ENCODE data around the gene COBL. TPM values are rescaled to one million over a fixed set of nuclear protein-coding genes. Genes with fewer than 3 reads are reported as not detected.

Gene COBL
- total RNA-seq, 4 donors from 2014 or later: 62.4 to 114 (median 72.2) TPM

DNA sequence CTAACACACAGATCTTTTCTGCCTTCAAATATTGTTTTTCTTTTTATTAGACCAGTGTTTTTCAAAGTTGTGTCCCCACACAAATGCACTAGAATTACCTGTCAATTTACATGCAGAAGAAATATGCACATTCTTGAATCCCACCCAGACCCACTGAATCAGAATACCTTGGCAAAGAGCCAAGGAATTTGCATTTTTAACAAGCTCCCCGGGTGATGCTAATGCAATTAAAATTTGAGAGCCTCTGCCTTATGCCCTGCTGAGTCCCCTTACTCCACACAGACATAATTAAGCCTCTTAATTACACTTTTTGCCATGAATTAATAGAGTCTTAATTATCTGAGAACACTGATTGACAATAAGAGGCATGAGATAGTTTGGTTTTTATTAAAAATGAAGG, 332.8 kb downstream of the COBL start:
- intact Hi-C loops (cut with DNase I; ENCODE audit: low total_unique reads) (no loop called here), in situ Hi-C loops (cut with MboI; ENCODE audit: low pct_ligation_motif_present in 1 of 4, low pct_unique_long_range_greater_than_20kb in 1 of 4, low sequenced_read_pairs in 3 of 4) (no loop called here)
- H3K9me3 ChIP-seq: no peaks in the 10 kb centered on the region
- no peak for DNase-seq
- H3K27me3 ChIP-seq: no peaks in the 10 kb centered on the region
- TF ChIP-seq, protein P1, sequence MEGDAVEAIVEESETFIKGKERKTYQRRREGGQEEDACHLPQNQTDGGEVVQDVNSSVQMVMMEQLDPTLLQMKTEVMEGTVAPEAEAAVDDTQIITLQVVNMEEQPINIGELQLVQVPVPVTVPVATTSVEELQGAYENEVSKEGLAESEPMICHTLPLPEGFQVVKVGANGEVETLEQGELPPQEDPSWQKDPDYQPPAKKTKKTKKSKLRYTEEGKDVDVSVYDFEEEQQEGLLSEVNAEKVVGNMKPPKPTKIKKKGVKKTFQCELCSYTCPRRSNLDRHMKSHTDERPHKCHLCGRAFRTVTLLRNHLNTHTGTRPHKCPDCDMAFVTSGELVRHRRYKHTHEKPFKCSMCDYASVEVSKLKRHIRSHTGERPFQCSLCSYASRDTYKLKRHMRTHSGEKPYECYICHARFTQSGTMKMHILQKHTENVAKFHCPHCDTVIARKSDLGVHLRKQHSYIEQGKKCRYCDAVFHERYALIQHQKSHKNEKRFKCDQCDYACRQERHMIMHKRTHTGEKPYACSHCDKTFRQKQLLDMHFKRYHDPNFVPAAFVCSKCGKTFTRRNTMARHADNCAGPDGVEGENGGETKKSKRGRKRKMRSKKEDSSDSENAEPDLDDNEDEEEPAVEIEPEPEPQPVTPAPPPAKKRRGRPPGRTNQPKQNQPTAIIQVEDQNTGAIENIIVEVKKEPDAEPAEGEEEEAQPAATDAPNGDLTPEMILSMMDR (IDR thresholded peaks at IDR 0.05): no peak
- no peak overlapping the region for H3K4me3 ChIP-seq
- no peak overlapping the region for H3K27ac ChIP-seq
- H3K4me1 ChIP-seq: no peaks in the 10 kb centered on the region
- H3K36me3 ChIP-seq: no peaks in the 10 kb centered on the region
- WGBS, 2 donors (ENCODE audit: low coverage in 1 of 2): 47% methylated on average over 1 of the region's 1 CpG; no CpG with 5 or more reads in 1 of the 2 donors

DNA sequence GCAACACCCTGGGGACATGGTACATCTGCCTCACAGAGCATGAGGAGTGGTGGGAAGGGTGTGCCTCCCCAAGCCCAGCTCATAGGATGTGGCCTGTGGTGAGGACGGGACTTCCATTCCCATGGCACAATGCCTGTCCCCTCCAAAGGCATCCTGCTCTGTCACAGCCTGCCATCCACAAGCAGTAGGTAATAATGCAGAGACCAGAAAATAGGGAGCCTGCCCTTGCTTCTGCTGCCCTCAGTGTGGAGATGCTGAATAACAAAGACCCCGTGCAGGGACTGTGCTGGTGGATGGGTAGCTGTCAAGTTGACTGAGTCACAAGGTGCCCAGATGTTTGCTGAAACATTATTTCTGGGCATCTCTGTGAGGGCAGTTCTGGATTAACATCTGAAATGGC, 334.0 kb downstream of the COBL start:
- Histone ChIP-seq H3K36me3 (no peaks in the 10 kb centered on the region), H3K4me3 (no peak overlapping the region), H3K27me3 (no peaks in the 10 kb centered on the region), H3K9me3 (no peaks in the 10 kb centered on the region), H3K4me1 (no peaks in the 10 kb centered on the region), H3K27ac (no peak overlapping the region)
- WGBS, 2 donors (ENCODE audit: low coverage in 1 of 2): 75% methylated on average over 2 of the region's 2 CpGs; no CpG with 5 or more reads in 1 of the 2 donors
- TF ChIP-seq POLR2AphosphoS5 (IDR thresholded peaks at IDR 0.05): no peak
- DNase-seq: no peak
- in situ Hi-C loops (cut with MboI; ENCODE audit: low pct_ligation_motif_present in 1 of 4, low pct_unique_long_range_greater_than_20kb in 1 of 4, low sequenced_read_pairs in 3 of 4): no loop called here
- intact Hi-C loops (cut with DNase I; ENCODE audit: low total_unique reads): no loop called here

DNA sequence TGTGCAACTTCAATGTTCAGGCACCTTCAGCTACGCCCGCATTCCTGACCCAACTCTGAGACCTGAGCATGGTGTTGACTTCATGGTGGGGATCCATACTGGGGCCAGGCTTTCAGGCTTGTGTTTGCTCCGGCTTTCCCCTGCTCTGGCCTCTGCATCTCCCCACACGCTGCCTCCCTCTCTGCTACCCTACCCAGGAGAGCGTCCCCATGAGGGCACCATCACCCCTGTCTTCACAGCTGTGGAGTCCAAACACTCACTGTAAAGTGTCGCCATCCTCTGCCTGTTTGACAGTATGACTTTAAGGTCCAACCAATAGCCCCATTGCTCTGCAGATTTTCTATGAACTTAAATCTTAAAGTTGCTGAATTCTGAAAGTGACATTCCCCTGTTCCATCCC, 334.9 kb downstream of the COBL start:
- 83 to 91% methylated on average over 3 to 6 of the region's 6 CpGs for WGBS, 2 donors (ENCODE audit: low coverage in 1 of 2)
- H3K4me3 ChIP-seq: no peak overlapping the region
- no peak overlapping the region for H3K27ac ChIP-seq
- no peak for DNase-seq
- H3K4me1 ChIP-seq: no peaks in the 10 kb centered on the region
- no peaks in the 10 kb centered on the region for H3K27me3 ChIP-seq
- no peak for TF ChIP-seq POLR2A (IDR thresholded peaks at IDR 0.05)
- TF ChIP-seq EP300 (IDR thresholded peaks at IDR 0.05; ENCODE audit: low read depth): no peak
- TF ChIP-seq, protein P1 (IDR thresholded peaks at IDR 0.05): no peak
- no peak for TF ChIP-seq POLR2AphosphoS5 (IDR thresholded peaks at IDR 0.05)
- in situ Hi-C loops (cut with MboI; ENCODE audit: low pct_ligation_motif_present in 1 of 4, low pct_unique_long_range_greater_than_20kb in 1 of 4, low sequenced_read_pairs in 3 of 4) (no loop called here), intact Hi-C loops (cut with DNase I; ENCODE audit: low total_unique reads) (no loop called here)
- H3K36me3 ChIP-seq: no peaks in the 10 kb centered on the region
- no peaks in the 10 kb centered on the region for H3K9me3 ChIP-seq

DNA sequence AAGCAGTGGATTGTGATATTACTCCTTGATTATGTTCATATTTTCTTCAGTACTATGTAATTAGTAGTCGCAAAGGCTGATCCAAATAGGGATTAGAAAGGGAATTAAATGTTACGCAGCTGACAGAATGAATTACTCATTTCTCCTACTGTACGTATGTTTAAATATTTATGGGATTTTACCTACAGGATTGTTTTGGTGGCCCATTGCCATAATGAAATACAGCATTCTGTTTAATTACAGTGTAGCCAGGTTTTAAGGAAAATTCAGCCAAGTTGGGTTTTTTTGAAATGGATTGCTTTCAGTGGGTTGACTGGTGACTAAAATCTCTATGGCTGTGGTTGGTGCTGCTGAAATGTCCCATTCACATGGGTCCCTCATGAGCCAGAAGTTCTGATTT, 336.2 kb downstream of the COBL start:
- intact Hi-C loops (cut with DNase I; ENCODE audit: low total_unique reads): no loop called here
- 81 to 90% methylated on average over 3 of the region's 3 CpGs for WGBS, 2 donors (ENCODE audit: low coverage in 1 of 2)
- DNase-seq: no peak
- no peak overlapping the region for H3K27ac ChIP-seq
- no peaks in the 10 kb centered on the region for H3K36me3 ChIP-seq
- no peaks in the 10 kb centered on the region for H3K9me3 ChIP-seq
- in situ Hi-C loops (cut with MboI; ENCODE audit: low pct_ligation_motif_present in 1 of 4, low pct_unique_long_range_greater_than_20kb in 1 of 4, low sequenced_read_pairs in 3 of 4): no loop called here
- no peak overlapping the region for H3K4me3 ChIP-seq
- no peaks in the 10 kb centered on the region for H3K4me1 ChIP-seq
- TF ChIP-seq, protein P1 (IDR thresholded peaks at IDR 0.05): no peak
- TF ChIP-seq POLR2AphosphoS5 (IDR thresholded peaks at IDR 0.05) (no peak), POLR2A (IDR thresholded peaks at IDR 0.05) (no peak), EP300 (IDR thresholded peaks at IDR 0.05; ENCODE audit: low read depth) (no peak)
- H3K27me3 ChIP-seq: no peaks in the 10 kb centered on the region

DNA sequence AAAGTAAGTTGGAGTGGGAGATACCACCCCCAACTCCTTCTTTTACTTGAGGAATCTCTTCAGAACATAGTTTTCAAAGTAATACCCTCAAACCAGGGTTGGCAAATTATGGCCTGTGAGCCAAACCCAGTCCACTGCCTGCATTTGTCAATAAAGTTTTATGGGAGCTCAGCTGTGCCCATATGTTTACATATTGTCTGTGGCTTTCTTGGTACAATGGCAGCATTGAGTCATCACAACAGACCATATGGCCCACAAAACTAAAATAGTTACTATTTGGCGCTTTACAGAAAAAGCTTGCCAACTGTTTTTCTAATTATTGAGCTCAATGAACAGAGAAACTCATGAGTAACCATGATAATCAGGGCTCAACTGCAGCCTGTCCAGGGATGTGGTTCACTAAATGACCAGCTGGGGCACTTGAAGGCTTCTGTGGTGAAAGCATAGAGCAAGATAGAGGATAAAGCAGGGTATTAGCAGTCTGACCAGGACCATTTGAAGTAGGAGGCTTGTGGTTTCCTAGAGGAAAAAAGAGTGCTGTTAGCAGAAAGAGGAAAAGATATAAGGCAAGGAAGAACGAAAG, 337.9 kb downstream of the COBL start:
- H3K27ac ChIP-seq: no peak overlapping the region
- 55 to 61% methylated on average over 1 to 2 of the region's 2 CpGs for WGBS, 2 donors (ENCODE audit: low coverage in 1 of 2)
- no peaks in the 10 kb centered on the region for H3K9me3 ChIP-seq
- H3K4me1 ChIP-seq: no peaks in the 10 kb centered on the region
- in situ Hi-C loops (cut with MboI; ENCODE audit: low pct_ligation_motif_present in 1 of 4, low pct_unique_long_range_greater_than_20kb in 1 of 4, low sequenced_read_pairs in 3 of 4) (no loop called here), intact Hi-C loops (cut with DNase I; ENCODE audit: low total_unique reads) (no loop called here)
- no peak for DNase-seq
- no peaks in the 10 kb centered on the region for H3K36me3 ChIP-seq
- TF ChIP-seq POLR2AphosphoS5 (IDR thresholded peaks at IDR 0.05) (no peak), EP300 (IDR thresholded peaks at IDR 0.05; ENCODE audit: low read depth) (no peak), POLR2A (IDR thresholded peaks at IDR 0.05) (no peak)
- TF ChIP-seq, protein P1 (IDR thresholded peaks at IDR 0.05): peak in 1 of 5 experiments; percentile 7
- no peaks in the 10 kb centered on the region for H3K27me3 ChIP-seq
- no peak overlapping the region for H3K4me3 ChIP-seq

Data from transverse colon (tissue), 4 donors.